ENCODE results near the gene SENP1. TPM values are rescaled to one million over a fixed set of nuclear protein-coding genes. Genes with fewer than 3 reads are reported as not detected.
A peak's percentile ranks its signal among the peaks of the same experiment; 100 is the strongest.

SENP1 gene
- total and polyA plus RNA-seq, 9 donors, result 6.2 to 28.9 (median 19.7) TPM

- Histone ChIP-seq H3K27ac (no peak overlapping the region), H3K27me3 (no peaks in the 10 kb centered on the region), H3K4me3 (no peak overlapping the region), H3K9me3 (no peaks in the 10 kb centered on the region), H3K4me1 (ENCODE audit: insufficient read depth) (no peaks in the 10 kb centered on the region), H3K36me3 (no peaks in the 10 kb centered on the region)
- 17 to 21% (median 19%) methylated on average over 1 of the region's 1 CpG for WGBS, 3 donors
- DNase-seq, result no peak
- intact Hi-C loops (cut with DNase I), result loop anchor here in 3 of 4 donors (10.0 kb wide), 1 partner anchor 81 kb away; no protein-coding TSS in a partner anchor
- TF ChIP-seq POLR2A (IDR thresholded peaks at IDR 0.05) (no peak), EP300 (IDR thresholded peaks at IDR 0.05) (no peak), CTCF (IDR thresholded peaks at IDR 0.05) (peak in 2 of 3 donors; percentile 18 to 30)
These were observed 21.8 kb downstream of the SENP1 start for GRCh38 chr12:48084066-48084465.

- TF ChIP-seq CTCF (IDR thresholded peaks at IDR 0.05) (no peak), EP300 (IDR thresholded peaks at IDR 0.05) (no peak), POLR2A (IDR thresholded peaks at IDR 0.05) (no peak)
- intact Hi-C loops (cut with DNase I), result loop anchor here in 3 of 4 donors (10.0 kb wide), 1 partner anchor 84 kb away; no protein-coding TSS in a partner anchor
- 95 to 99% (median 98%) methylated on average over 3 of the region's 3 CpGs for WGBS, 3 donors
These were observed 25.1 kb downstream of the SENP1 start for GRCh38 chr12:48080821-48081220.

GRCh38 chr12:48080285-48080684 is 25.6 kb downstream of the SENP1 start:
- intact Hi-C loops (cut with DNase I), result loop anchor here in 3 of 4 donors (10.0 kb wide), 1 partner anchor 85 kb away; no protein-coding TSS in a partner anchor
- 89 to 90% (median 90%) methylated on average over 5 of the region's 5 CpGs for WGBS, 3 donors
- Histone ChIP-seq H3K9me3 (no peaks in the 10 kb centered on the region), H3K4me3 (no peak overlapping the region), H3K4me1 (ENCODE audit: insufficient read depth) (no peaks in the 10 kb centered on the region), H3K27me3 (no peaks in the 10 kb centered on the region), H3K36me3 (no peaks in the 10 kb centered on the region), H3K27ac (no peak overlapping the region)
- no peak for DNase-seq
- TF ChIP-seq POLR2A (IDR thresholded peaks at IDR 0.05) (no peak), CTCF (IDR thresholded peaks at IDR 0.05) (no peak), EP300 (IDR thresholded peaks at IDR 0.05) (no peak)

More at GRCh38 chr12:48080821-48081220, 25.1 kb downstream of the SENP1 start:
- Histone ChIP-seq H3K4me3 (no peak overlapping the region), H3K36me3 (no peaks in the 10 kb centered on the region), H3K27me3 (no peaks in the 10 kb centered on the region), H3K9me3 (no peaks in the 10 kb centered on the region), H3K27ac (no peak overlapping the region), H3K4me1 (ENCODE audit: insufficient read depth) (no peaks in the 10 kb centered on the region)
- no peak for DNase-seq

- TF ChIP-seq EP300 (IDR thresholded peaks at IDR 0.05) (no peak), CTCF (IDR thresholded peaks at IDR 0.05) (no peak), POLR2A (IDR thresholded peaks at IDR 0.05) (no peak)
- no peak for DNase-seq
- no peaks in the 10 kb centered on the region for H3K4me1 ChIP-seq (ENCODE audit: insufficient read depth)
- intact Hi-C loops (cut with DNase I), result no loop called here
- H3K36me3 ChIP-seq, result no peaks in the 10 kb centered on the region
- H3K4me3 ChIP-seq, result no peak overlapping the region
- no peak overlapping the region for H3K27ac ChIP-seq
- H3K9me3 ChIP-seq, result no peaks in the 10 kb centered on the region
- WGBS, 3 donors, result 88 to 95% (median 92%) methylated on average over 5 of the region's 5 CpGs
- H3K27me3 ChIP-seq, result no peaks in the 10 kb centered on the region
These were observed 27.0 kb downstream of the SENP1 start for GRCh38 chr12:48078901-48079300.

Data from ovary (tissue), 9 donors.